Skeletal muscle satellite cell (primary cell): ENCODE results near the gene TMEM11.
"Not testable (repeated sequence)": the region's sequence is repeated elsewhere in the genome, so short reads cannot be mapped to it uniquely, and the experiment has no call there.

Source experiments
- H3K27me3 ChIP-seq: 2 replicates; pipeline ENCODE4 v1.7.0; 2013; ENCODE audit warnings: low read length; ENCODE audit not compliant: control insufficient read depth, insufficient read depth
- H3K36me3 ChIP-seq: 2 replicates; pipeline ENCODE4 v1.7.0; 2013; ENCODE audit warnings: mild to moderate bottlenecking, control low read depth, low read length; ENCODE audit not compliant: insufficient read depth
- H3K4me1 ChIP-seq: 2 replicates; pipeline ENCODE4 v1.7.0; 2013; ENCODE audit warnings: low read length; ENCODE audit not compliant: control insufficient read depth, insufficient read depth
- H3K4me2 ChIP-seq: 2 replicates; pipeline ENCODE4 v1.7.0; 2013; ENCODE audit warnings: mild to moderate bottlenecking, low read length
- H3K4me3 ChIP-seq: 2 replicates; pipeline ENCODE4 v1.7.0; 2013; ENCODE audit warnings: low read length
- H3K9ac ChIP-seq: 2 replicates; pipeline ENCODE4 v1.7.0; 2013; ENCODE audit warnings: mild to moderate bottlenecking, low read depth, low read length, moderate library complexity
- H3K9me3 ChIP-seq: replicated peaks from 2 replicates; pipeline ENCODE4 v1.7.0; 2013; ENCODE audit warnings: mild to moderate bottlenecking, control low read depth, low read length

The TMEM11 gene

DNA sequence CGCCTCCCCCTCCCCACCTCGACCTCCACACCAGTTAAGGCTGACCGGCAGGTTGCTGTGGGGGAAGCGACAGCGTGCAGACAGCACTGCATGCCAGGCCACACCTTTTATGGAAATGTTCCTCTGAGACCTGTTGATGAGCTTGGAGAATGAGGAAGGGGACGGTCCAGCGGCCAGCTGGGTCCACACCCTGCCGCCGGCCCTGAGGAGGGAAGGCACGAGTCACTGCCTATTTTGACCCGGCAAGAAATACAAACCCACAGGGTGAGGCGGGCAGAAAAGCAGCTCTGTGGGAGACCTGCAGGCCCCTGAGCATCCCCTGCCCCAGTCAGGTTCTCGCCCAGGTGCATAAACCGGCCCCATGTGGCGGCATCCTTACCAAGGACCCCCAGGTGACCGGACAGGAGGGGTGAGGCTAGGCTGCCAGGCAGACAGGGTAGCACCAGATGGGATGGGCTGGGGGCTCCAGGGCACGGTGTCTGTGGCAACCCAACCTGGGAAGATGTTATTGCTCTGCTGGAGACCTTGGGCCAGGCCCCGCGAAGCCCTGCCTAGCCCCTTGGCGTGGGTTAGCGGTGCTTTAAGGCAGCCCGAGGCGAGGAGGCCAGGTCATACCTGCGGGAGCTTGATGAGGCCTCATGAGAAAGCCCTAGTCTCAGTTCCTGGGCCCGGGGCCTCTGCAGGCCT is 26.6 kb upstream of the TMEM11 start:
- Histone ChIP-seq H3K9me3 (no peaks in the 10 kb centered on the region), H3K4me1 (no peaks in the 10 kb centered on the region), H3K4me2 (no peak overlapping the region), H3K27me3 (no peaks in the 10 kb centered on the region), H3K9ac (no peak overlapping the region), H3K36me3 (no peaks in the 10 kb centered on the region), H3K4me3 (no peak overlapping the region)

DNA sequence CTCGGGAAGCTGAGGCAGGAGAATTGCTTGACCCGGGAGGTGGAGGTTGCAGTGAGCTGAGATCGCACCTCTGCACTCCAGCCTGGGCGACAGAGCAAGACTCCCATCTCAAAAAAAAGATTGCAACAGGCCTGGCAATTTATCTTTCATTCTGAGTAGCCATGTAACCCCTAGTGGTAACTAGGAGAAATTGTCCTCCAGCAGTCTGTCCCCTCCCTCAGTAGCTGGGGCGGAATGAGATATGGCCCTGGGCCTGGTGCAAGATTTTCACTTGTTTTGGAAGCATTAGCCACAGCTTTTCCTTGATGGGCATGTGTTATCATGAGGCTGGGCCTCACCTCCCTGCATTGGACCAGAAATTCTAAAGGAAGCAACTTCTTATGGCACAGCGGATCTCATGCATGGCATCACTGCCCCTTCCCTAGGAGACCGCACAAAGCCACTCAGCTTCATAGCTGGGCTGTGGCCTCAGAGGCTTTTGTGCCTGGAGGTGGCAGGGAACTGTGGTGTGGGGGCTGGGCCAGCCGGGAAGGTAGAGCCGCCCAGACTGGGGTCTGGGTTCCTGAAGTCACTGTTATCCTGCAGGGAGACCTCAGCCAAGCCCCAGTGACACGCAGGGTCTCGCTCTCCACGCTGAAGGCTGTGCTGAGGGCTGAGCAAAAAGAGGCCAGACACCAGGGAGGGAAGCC is 25.9 kb upstream of the TMEM11 start:
- Histone ChIP-seq H3K27me3 (no peaks in the 10 kb centered on the region), H3K36me3 (no peaks in the 10 kb centered on the region), H3K9me3 (no peaks in the 10 kb centered on the region)

DNA sequence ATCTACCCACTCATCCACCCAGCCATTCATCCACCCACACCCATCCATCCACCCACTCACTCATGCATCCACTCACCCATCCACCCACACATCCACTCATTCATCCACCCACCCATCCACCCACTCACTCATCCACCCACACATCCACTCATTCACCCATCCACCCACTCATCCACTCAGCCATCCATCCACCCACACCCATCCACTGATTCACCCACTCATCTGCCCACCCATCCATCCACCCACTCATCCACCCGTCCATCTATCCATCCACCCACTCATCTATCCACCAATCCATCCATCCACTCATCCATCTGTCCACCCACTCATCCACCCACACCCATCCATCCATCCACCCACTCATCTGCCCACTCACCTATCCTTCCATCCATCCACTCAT is 22.0 kb upstream of the TMEM11 start:
- H3K4me3 ChIP-seq, result no peak overlapping the region
- H3K4me2 ChIP-seq, result no peak overlapping the region
- no peaks in the 10 kb centered on the region for H3K9me3 ChIP-seq
- no peaks in the 10 kb centered on the region for H3K27me3 ChIP-seq
- no peak overlapping the region for H3K9ac ChIP-seq
- no peaks in the 10 kb centered on the region for H3K4me1 ChIP-seq
- H3K36me3 ChIP-seq, result no peaks in the 10 kb centered on the region

More for the DNA sequence above, 25.9 kb upstream of the TMEM11 start:
- no peak overlapping the region for H3K4me3 ChIP-seq
- no peak overlapping the region for H3K4me2 ChIP-seq
- H3K4me1 ChIP-seq, result no peaks in the 10 kb centered on the region
- H3K9ac ChIP-seq, result no peak overlapping the region

DNA sequence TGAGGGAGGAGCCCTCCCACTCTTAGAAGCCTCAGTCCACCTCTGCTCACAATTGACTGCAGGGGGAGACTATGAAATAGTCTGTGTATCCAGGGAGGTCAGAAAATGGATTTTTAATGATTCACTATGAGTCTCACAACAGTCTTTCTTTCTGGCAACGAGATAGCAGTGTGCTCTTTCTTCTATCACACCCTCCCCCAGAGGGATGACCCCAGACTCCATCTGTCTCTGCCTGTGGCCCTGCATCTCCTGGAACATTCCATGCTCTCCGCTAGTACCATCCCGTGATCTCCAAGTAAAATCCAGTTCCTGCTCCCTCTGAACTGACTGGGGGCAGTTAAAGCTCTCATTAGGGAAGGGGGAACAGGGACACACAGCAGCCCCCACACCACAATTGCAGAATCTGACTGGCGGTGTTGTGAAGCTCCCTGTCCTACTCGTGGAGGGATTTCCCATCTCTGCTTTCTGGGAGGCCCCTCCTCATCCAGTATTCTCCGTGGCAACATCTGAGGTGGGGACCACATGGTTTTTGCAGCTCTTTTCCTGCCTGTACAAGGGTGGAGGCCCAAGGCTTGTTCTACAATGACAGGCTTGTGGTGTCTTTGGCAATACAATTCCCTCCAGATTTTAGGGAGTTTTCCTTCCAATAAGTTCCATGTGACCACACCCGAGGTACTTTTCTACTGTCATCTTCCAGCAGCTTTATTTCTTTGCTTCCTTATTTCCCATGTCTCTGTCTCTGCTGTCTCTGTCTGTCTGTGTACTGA is 19.8 kb upstream of the TMEM11 start:
- no peaks in the 10 kb centered on the region for H3K36me3 ChIP-seq
- no peaks in the 10 kb centered on the region for H3K9me3 ChIP-seq
- no peaks in the 10 kb centered on the region for H3K27me3 ChIP-seq
- no peak overlapping the region for H3K4me2 ChIP-seq
- no peaks in the 10 kb centered on the region for H3K4me1 ChIP-seq
- H3K4me3 ChIP-seq, result no peak overlapping the region
- no peak overlapping the region for H3K9ac ChIP-seq

DNA sequence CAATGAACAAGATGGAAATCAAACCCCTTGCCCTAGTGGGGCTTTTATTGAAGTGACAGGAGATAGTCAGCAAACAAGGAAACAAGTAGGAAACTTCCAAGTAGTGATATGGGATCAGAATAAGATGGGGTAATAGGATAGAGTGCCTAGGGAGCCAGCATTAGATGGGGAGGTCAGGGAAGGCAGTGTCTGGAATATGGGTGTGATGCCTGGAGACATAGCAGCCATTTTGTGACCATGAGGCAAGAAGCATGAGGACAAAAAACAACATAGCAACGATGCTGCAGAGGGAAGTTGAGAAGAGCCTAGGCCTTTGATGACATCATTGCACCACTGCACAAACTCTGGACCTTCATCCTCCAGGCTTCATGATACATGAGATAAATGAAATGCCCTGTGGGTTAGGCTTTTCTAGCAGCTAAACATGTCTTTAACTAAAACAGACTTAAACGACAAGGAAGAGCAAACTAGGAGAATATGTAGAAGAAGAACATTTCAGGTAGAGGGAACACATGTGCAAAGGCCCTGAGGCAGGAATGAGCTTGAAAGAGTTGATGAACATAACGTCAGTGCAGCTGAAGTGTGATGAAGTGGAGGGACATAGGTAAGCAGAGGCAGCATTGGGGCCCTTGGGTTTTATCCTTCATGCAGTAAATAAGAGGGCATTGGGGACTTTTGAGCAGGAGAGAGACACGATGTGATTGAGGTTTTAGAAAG is 18.2 kb upstream of the TMEM11 start:
- H3K4me2 ChIP-seq, result no peak overlapping the region
- no peaks in the 10 kb centered on the region for H3K9me3 ChIP-seq
- H3K27me3 ChIP-seq, result no peaks in the 10 kb centered on the region
- H3K36me3 ChIP-seq, result no peaks in the 10 kb centered on the region
- no peak overlapping the region for H3K4me3 ChIP-seq
- no peak overlapping the region for H3K9ac ChIP-seq
- H3K4me1 ChIP-seq, result no peaks in the 10 kb centered on the region

DNA sequence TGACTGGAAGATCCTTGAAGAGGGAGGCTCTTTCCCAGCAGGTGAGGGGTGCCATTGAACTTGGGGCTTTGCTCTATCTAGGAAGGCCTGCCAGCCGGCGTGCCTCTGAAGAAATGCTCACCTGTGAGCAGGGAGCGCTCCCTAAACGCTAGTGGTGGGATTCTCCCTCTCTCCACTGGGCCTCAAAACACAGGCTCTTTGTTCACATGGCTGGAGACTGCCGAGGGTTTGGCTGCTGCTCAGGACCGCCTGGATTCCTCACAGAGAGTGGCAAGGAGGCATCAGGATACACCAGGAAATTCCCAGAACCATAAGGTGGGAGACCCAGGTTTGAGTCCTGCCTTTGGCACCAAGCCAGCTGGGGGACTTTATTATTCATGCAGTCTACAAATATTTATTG is 17.6 kb upstream of the TMEM11 start:
- Histone ChIP-seq H3K4me1 (no peaks in the 10 kb centered on the region), H3K4me2 (no peak overlapping the region), H3K36me3 (no peaks in the 10 kb centered on the region), H3K4me3 (no peak overlapping the region), H3K9me3 (no peaks in the 10 kb centered on the region), H3K9ac (no peak overlapping the region), H3K27me3 (no peaks in the 10 kb centered on the region)

DNA sequence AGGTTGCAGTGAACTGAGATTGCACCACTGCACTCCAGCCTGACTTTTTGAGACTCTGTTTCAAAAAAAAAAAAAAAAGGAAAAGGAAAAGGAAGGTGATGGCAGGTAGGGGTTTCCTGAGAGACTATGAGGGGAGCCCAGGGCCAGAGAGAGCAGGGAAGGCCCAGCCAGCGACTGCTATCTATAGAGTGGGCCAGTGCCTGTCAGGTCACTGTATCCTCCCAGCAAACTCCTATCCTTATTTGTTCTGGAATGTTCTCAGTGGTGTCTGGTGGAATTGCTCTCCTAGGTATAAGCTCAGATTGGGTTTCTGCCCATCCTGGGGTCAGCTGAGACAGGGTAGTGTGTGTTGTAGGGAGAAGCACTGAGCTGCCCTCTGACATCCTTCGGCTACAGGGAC is 14.9 kb upstream of the TMEM11 start:
- Histone ChIP-seq H3K9ac (no peak overlapping the region), H3K4me2 (no peak overlapping the region), H3K4me1 (no peaks in the 10 kb centered on the region), H3K36me3 (no peaks in the 10 kb centered on the region), H3K27me3 (no peaks in the 10 kb centered on the region), H3K4me3 (no peak overlapping the region), H3K9me3 (no peaks in the 10 kb centered on the region)

DNA sequence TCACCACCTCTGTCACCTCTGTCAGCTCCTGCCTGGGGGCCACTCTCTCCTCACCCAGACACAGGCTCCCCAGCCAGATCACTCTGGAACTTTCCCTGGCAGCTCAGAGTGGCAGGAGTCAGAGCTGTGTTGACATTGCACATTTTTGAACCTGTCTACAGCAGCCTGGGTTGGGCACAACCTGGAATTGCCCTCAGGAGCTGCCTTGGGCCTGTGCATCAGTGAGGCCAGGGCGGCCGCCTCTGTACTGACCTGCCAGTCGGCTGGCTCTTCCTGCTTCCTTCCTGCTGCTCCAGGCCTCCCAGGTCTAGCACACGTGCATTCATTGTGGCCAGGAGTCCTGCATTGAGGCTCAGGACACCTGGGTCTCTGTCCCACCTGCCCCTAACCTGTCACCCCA is 14.2 kb upstream of the TMEM11 start:
- no peak overlapping the region for H3K9ac ChIP-seq

DNA sequence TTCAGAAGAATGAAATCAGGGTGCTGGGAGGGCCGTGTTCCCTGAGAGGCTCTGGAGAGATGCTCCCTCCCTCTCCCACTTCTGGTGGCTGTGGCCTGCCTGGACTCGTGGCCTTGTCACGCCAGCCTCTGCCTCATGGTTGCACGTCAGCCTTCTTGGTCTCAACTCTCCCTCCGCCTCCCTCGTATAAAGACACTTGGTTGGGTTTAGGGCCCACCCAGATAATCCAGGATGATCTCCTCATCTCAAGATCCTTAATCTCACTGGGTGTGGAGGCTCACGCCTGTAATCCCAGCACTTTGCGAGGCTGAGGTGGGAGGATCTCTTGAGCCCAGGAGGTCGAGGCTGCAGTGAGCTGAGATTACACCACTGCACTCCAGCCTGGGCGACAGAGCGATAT is 13.3 kb upstream of the TMEM11 start:
- not testable (repeated sequence) for H3K4me3 ChIP-seq, H3K4me2 ChIP-seq, H3K27me3 ChIP-seq, H3K4me1 ChIP-seq, H3K9ac ChIP-seq, H3K36me3 ChIP-seq, H3K9me3 ChIP-seq

More for the DNA sequence above, 14.2 kb upstream of the TMEM11 start:
- Histone ChIP-seq H3K4me1 (no peaks in the 10 kb centered on the region), H3K9me3 (no peaks in the 10 kb centered on the region), H3K27me3 (no peaks in the 10 kb centered on the region), H3K36me3 (no peaks in the 10 kb centered on the region), H3K4me3 (no peak overlapping the region), H3K4me2 (no peak overlapping the region)

DNA sequence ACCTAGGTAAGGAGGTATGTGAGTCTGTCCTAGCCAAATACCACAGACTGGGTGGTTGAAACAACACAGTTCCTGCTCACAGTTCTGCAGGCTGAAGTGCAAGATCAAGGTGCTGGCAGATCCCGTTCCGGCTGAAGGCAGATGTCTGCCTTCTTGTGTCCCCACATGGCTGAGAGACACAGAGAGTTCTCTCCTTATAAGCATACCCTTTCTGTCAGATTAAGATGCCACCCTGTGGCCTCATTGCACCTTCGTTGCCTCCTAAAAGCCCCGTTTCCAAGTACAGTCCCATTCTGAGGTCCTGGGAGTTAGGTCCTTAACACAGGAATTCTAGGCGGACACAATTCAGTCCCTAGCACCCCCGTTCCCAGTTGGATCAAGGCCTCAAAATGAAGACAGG is 9.1 kb upstream of the TMEM11 start:
- Histone ChIP-seq H3K9me3 (no peaks in the 10 kb centered on the region), H3K36me3 (no peaks in the 10 kb centered on the region), H3K9ac (no peak overlapping the region), H3K4me2 (no peak overlapping the region), H3K4me1 (no peaks in the 10 kb centered on the region), H3K4me3 (no peak overlapping the region), H3K27me3 (no peaks in the 10 kb centered on the region)

DNA sequence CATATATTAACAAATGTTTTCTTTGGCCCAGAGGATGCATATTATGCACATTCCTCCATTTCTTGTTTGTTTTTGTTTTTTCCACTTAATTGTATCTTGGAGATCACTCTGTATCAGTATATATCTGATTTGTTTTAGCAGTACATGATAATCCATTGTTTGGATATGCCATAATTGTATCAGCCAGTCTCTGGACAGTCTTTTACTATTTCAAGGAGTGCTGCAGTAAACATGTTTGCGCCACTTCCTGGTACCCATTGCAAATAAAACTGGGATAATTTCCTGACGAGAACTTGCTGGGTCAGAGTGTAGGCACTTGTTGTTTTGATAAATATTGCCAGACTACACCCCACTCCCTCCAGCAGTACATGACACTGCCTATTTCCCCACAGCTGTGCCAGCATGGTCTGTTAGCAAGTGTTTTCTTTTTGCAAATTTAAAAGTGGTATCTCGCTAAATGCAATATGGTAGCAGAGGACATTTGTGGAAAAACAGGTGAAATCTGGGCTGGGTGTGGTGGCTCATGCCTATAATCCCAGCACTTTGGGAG is 4.9 kb upstream of the TMEM11 start:
- H3K9me3 ChIP-seq, result no peaks in the 10 kb centered on the region
- H3K27me3 ChIP-seq, result no peaks in the 10 kb centered on the region
- no peak overlapping the region for H3K4me3 ChIP-seq
- peaks cover 9% of the 10 kb centered on the region for H3K4me1 ChIP-seq
- H3K9ac ChIP-seq, result no peak overlapping the region
- no peak overlapping the region for H3K4me2 ChIP-seq
- H3K36me3 ChIP-seq, result no peaks in the 10 kb centered on the region
